ENCODE data around the gene TLL2. TPM values are rescaled to one million over a fixed set of nuclear protein-coding genes. Genes with fewer than 3 reads are reported as not detected.

Gene TLL2
- total RNA-seq, 1 donor from 2014 or later, result 2.1 TPM

DNA sequence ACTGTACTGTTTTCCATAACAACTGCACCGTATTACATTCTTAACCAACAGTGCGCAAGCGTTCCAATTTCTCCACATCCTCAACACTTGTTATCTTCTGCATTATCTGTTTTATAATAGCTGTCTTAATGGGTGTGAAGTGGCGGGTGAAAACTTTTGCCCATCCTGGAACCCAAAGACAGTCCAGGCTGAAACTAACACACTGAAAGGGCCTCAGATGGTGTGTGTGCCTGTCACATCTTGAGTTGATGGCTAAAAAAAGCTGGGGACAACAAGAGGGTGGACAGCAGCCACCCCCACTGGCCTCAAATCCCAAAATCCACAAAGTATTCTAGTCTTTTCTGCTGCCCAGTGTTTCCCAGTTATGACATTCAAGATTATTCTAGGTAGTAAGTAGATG lies 174.3 kb downstream of the TLL2 start:
- DNase-seq (ENCODE audit: low read depth, low spot score), result no peak
- no peaks in the 10 kb centered on the region for H3K9me3 Mint-ChIP-seq
- H3K4me1 Mint-ChIP-seq, result peaks cover 17% of the 10 kb centered on the region
- no peak overlapping the region for H3K27ac Mint-ChIP-seq (ENCODE audit: unreplicated experiment)
- no peaks in the 10 kb centered on the region for H3K36me3 Mint-ChIP-seq (ENCODE audit: low read depth)
- TF ChIP-seq, protein P1, sequence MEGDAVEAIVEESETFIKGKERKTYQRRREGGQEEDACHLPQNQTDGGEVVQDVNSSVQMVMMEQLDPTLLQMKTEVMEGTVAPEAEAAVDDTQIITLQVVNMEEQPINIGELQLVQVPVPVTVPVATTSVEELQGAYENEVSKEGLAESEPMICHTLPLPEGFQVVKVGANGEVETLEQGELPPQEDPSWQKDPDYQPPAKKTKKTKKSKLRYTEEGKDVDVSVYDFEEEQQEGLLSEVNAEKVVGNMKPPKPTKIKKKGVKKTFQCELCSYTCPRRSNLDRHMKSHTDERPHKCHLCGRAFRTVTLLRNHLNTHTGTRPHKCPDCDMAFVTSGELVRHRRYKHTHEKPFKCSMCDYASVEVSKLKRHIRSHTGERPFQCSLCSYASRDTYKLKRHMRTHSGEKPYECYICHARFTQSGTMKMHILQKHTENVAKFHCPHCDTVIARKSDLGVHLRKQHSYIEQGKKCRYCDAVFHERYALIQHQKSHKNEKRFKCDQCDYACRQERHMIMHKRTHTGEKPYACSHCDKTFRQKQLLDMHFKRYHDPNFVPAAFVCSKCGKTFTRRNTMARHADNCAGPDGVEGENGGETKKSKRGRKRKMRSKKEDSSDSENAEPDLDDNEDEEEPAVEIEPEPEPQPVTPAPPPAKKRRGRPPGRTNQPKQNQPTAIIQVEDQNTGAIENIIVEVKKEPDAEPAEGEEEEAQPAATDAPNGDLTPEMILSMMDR (conservative IDR thresholded peaks at IDR 0.05), result no peak
- H3K27me3 Mint-ChIP-seq (ENCODE audit: low read depth), result no peaks in the 10 kb centered on the region
- H3K4me3 Mint-ChIP-seq, result no peak overlapping the region

DNA sequence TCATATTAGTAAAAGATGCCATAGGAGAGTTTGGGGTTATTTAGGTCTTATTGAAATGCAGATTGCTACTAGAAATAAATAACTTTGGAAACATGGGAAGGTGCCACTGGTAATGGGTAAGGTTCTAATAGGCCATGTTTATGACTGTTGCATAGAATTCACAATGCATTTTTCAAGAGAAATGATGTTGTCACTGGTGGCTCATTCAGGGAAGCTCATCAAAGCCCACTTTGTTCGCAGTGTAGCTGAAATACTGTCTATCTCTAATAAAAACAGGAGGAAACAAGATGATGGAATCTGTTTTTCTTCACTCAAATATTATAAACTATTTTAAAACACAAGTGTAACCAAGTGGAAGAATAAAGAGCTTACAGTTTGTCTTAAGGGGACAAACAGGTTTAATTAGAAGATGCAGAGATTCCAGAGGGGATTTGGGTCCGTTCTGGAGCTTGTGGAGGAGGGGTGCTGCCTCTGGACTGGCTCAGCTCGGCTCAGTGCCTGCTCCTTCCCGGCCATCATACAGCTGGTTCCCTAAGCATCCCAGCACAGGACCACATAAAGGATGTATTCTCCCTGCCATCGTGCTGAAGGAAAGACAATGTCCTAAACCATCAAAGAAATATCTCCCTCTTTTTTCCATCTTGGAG lies 175.3 kb downstream of the TLL2 start:
- TF ChIP-seq, protein P1 (conservative IDR thresholded peaks at IDR 0.05), result no peak
- Mint-ChIP-seq H3K36me3 (ENCODE audit: low read depth) (no peaks in the 10 kb centered on the region), H3K4me1 (peaks cover 17% of the 10 kb centered on the region), H3K27me3 (ENCODE audit: low read depth) (peaks cover 3% of the 10 kb centered on the region), H3K9me3 (no peaks in the 10 kb centered on the region), H3K4me3 (no peak overlapping the region), H3K27ac (ENCODE audit: unreplicated experiment) (no peak overlapping the region)
- no peak for DNase-seq (ENCODE audit: low read depth, low spot score)

DNA sequence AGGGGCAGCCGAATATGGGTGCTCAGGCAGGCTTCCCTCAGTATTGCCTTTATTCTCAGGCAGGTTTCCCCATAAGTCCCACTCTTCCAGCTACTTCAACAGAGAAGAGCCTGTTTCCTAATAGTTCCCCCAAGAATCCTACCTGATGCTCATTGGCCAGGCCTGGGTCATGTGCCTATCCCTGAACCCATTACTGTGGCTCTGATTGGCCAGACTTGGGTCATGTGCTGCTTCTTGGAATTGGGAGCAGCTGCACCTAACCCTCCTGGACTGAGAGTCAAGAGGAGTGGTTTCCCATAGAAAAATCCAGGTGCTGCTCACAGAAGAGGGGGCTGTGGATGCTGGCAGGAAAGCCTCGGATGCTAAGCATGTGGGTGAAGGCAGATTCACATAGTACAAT lies 176.6 kb downstream of the TLL2 start:
- Mint-ChIP-seq H3K36me3 (ENCODE audit: low read depth) (no peaks in the 10 kb centered on the region), H3K27ac (ENCODE audit: unreplicated experiment) (no peak overlapping the region), H3K4me3 (no peak overlapping the region), H3K4me1 (peaks cover 17% of the 10 kb centered on the region), H3K27me3 (ENCODE audit: low read depth) (peaks cover 3% of the 10 kb centered on the region), H3K9me3 (no peaks in the 10 kb centered on the region)
- DNase-seq (ENCODE audit: low read depth, low spot score), result no peak
- TF ChIP-seq, protein P1 (conservative IDR thresholded peaks at IDR 0.05), result no peak

DNA sequence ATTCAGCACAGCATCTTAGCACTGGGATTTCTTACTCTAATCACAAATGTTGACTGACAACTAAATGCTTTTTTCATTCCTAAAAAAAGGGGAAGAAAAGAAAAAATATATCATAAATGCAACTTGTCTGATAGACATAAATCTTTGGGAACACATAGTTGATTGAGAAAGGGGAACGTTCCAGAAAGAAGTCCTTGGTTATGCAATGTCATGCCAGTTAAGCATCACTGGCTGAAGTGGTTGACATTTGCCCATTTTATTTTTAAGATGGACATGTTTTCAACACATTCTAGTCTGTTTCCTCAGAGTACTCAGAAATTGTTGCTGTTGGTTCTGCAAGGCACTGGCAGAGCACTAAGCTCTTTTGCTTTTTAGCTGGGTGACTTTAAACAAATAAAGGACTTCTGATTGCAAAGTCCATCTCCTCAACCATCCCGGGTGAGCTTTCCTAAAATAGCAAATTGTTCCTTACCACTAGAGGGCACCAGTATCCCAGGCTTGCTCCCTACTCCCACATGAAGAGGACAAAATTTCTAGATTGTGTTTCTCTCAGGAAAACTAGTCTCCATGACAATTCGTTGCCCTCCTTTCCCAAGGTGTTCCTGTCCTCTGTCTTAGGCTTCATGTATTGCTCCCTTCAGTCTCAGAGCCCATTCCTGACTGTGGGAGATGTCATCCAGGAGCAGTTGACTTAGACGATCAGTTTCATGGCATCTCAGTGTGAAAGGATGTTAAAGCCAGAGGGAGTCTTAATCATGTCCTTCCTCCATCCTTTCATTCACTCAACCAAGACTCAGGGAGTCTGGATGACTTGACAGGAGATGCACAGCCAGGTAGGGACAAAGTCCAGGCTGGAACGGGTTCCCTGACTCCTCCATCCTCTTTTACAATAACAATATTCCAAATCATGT lies 178.9 kb downstream of the TLL2 start:
- Mint-ChIP-seq H3K9me3 (no peaks in the 10 kb centered on the region), H3K4me1 (peaks cover 5% of the 10 kb centered on the region), H3K4me3 (no peak overlapping the region), H3K27ac (ENCODE audit: unreplicated experiment) (no peak overlapping the region), H3K27me3 (ENCODE audit: low read depth) (peaks cover 3% of the 10 kb centered on the region), H3K36me3 (ENCODE audit: low read depth) (no peaks in the 10 kb centered on the region)
- DNase-seq (ENCODE audit: low read depth, low spot score), result peak; percentile 33
- TF ChIP-seq, protein P1 (conservative IDR thresholded peaks at IDR 0.05), result peak; percentile 80

DNA sequence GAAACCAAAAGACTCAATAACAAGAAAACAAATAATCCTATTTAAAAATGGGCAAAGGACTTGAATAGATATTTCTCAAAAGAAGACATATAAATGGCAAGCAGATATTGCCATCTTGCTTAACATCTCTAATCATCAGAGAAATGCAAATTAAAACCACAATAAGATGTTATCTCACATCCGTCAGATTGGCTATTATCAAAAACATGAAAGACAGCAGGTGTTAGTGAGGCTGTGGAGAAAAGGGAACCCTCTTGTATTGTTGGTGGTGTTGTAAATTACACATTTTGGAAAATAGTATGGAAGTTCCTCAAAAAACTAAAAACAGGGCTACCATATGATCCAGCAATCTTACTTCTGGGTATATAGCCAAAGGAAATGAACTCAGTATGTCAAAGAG lies 180.6 kb downstream of the TLL2 start:
- Mint-ChIP-seq H3K9me3 (no peaks in the 10 kb centered on the region), H3K27ac (ENCODE audit: unreplicated experiment) (no peak overlapping the region), H3K4me3 (no peak overlapping the region), H3K27me3 (ENCODE audit: low read depth) (peaks cover 3% of the 10 kb centered on the region), H3K4me1 (peaks cover under 1% of the 10 kb centered on the region), H3K36me3 (ENCODE audit: low read depth) (no peaks in the 10 kb centered on the region)
- TF ChIP-seq, protein P1 (conservative IDR thresholded peaks at IDR 0.05), result no peak
- DNase-seq (ENCODE audit: low read depth, low spot score), result no peak
